ENCODE measurements around the gene KLF5. TPM values are rescaled to one million over a fixed set of nuclear protein-coding genes. Genes with fewer than 3 reads are reported as not detected.

KLF5 gene
- polyA plus RNA-seq, 4 donors: 27.5 to 43.7 (median 36.3) TPM

DNA sequence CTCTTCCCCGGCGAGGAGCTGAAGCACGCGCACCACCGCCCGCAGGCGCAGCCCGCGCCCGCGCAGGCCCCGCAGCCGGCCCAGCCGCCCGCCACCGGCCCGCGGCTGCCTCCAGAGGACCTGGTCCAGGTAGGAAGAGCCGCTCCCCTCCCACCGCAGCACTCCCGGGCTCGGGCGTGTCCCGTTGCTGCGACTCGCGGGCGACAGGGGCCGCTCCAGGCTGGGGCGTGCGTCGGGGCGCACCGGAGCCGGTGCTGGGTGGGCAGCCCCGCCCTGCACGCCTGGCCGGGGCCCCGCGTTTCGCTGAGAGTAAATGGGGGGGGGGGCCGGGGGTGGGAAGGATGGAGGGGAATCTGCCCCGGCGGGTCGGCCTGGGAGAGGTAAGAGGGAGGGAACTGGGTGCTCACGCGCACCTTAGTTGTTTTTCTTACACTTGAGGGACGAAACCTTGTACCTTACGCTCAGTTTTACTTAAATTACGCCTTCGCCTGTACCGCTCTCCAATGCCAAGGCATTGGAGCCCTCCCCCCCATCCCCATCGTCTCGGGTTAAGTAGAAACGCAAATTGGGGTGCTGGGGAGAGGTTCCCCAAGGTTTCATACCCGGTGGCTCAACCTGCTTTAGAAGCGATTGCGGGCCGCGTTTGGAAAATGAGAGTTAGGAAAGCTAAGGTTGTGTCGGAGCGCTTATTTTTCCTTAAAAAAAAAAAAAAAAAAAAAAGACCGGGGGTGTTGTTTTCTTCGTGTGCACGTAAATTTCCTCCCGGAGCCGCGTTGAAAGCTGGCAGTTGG, 850 bp downstream of the KLF5 start:
- DNase-seq (ENCODE audit: low read depth in 4 of 4, low spot score in 3 of 4): peak in 2 of 4 donors; percentile 30 to 56

DNA sequence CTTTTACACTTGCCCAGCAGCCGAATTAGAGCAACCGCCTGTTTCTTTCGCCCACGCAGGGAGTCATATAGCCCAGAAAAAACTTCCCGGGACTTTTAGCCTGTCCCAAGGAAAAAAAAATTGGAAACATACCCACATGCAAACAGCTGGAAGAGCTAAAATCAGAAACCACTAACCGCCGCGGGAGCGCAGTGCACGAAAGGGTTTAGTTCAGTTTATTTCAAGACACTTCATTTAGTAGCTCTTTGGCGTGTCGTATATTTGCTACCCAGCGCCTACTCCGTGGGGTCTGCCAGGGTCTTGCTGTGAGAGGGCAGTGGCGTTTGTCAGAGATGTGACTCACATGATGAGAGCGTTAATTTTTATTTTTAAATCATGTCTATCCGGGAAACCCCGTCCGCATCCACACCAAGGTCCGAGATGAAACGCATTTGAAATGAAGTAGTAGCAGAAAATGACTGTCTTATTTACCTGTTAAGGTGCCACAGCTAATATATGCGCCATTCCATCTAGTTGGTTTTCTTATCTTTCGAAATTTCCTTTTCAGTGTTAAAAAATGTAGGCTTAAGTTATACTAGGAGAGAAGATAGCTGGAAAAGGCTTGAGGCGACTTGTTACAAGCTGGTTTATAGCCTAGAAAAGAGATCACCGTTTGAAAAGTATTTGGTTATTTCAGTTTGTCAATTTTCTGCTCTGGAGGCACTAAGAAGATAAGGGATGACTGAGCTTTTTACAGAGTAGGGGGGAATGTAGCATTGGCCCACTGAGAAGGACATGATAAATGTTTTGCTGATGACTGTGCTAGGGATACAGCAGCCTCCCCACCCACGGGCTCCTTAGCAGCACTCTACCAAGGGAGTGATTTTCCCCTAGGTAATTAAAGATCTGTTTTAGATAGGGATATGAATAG, 1.7 kb downstream of the KLF5 start:
- peak in 2 of 4 donors; percentile 30 to 44 for DNase-seq (ENCODE audit: low read depth in 4 of 4, low spot score in 3 of 4)

DNA sequence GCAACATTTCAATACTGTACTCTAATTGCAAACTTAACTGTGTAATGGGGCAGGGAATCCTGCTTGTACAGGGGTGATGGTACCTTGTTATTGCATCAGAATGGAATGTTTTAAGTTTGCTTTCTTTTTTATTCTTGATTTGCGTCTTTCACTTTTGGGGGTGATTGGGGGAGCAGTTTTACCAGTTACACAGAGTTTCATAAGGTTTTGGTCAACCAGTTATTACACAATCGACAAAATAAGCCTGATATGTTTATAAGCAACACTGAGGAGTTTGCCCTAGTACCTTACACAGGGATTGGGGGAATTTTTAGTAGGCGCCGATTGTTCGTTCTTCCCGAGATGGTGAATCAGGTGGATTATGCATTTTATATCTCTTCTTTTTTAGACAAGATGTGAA, 2.7 kb downstream of the KLF5 start:
- no peak for DNase-seq (ENCODE audit: low read depth in 4 of 4, low spot score in 3 of 4)

DNA sequence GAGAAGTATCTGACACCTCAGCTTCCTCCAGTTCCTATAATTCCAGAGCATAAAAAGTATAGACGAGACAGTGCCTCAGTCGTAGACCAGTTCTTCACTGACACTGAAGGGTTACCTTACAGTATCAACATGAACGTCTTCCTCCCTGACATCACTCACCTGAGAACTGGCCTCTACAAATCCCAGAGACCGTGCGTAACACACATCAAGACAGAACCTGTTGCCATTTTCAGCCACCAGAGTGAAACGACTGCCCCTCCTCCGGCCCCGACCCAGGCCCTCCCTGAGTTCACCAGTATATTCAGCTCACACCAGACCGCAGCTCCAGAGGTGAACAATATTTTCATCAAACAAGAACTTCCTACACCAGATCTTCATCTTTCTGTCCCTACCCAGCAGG, 3.1 kb downstream of the KLF5 start:
- DNase-seq (ENCODE audit: low read depth in 4 of 4, low spot score in 3 of 4): no peak

DNA sequence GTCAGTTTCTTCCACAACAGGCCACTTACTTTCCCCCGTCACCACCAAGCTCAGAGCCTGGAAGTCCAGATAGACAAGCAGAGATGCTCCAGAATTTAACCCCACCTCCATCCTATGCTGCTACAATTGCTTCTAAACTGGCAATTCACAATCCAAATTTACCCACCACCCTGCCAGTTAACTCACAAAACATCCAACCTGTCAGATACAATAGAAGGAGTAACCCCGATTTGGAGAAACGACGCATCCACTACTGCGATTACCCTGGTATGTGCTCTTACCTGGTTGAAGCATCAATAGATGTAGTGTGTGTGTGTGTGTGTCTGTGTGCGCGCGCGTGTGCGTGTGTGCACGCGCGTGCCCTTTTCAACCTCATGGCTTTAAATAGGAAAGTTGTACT, 3.7 kb downstream of the KLF5 start:
- DNase-seq (ENCODE audit: low read depth in 4 of 4, low spot score in 3 of 4): no peak

DNA sequence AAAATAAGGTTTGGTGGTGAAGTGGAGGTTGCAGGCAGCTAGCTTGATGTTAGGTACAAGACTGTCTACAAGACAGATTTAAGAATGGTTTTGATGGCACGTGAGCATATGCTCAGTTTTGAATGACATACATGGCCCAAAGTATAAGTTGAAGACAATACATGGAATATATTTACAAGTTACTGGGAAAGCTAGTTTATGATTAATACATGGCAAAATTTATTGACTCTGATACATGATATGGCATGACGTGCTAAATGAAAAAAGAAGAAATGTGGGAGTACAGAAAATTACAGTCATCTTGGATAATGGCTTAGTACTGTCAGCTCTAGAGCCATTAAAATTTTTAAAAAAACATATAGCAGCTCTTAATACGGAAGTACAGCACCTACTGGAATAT, 4.4 kb downstream of the KLF5 start:
- no peak for DNase-seq (ENCODE audit: low read depth in 4 of 4, low spot score in 3 of 4)

DNA sequence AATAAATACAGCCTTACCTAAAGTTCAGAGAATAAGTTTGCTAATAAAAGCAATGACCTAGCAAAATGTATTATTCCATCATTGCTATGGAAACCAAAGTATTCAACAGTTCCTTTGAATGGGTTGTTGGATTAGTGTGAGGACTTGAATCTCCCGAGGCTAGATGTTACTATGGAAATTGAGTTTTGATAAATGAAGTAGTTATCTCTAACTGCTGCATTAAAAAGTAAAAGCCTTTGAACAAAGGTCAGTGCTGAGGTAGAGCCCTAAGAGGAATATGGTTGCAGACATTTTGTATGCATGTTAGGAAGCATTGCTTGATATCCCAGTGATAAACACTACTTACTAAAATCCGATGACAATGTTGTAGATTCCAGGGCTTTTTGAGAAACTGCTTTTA, 6.2 kb downstream of the KLF5 start:
- DNase-seq (ENCODE audit: low read depth in 4 of 4, low spot score in 3 of 4): no peak

DNA sequence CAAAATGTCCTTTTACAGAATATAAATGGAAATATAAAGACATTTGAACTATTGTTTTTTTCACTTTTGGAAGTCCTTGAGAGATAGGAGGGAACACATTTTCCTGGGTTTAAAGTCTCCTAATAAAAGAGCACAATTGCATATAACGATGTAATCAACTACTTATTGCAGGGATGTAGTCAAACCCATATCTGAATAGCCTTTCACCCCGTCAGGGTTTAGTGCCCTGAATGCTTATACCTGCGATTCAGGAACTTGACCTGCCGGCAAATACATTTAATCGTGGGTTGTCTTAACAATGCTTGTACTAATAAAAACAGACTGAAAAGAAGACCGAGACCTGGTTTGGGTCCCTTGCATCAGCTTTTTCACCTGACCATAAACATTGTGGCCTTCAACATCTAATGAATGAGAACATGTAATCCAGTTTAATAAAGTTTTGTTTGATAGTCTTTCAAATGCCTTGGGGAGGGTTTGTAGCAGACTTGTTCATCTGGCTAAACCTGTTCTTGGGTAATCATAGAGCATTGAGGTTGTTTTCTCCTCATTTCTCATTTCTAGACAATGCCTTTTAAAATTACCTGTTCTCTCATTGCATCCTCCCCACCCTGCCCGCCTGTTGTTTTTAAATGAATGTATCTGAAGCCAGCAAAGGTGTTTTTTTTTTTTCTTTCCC, 7.0 kb downstream of the KLF5 start:
- DNase-seq (ENCODE audit: low read depth in 4 of 4, low spot score in 3 of 4): no peak

DNA sequence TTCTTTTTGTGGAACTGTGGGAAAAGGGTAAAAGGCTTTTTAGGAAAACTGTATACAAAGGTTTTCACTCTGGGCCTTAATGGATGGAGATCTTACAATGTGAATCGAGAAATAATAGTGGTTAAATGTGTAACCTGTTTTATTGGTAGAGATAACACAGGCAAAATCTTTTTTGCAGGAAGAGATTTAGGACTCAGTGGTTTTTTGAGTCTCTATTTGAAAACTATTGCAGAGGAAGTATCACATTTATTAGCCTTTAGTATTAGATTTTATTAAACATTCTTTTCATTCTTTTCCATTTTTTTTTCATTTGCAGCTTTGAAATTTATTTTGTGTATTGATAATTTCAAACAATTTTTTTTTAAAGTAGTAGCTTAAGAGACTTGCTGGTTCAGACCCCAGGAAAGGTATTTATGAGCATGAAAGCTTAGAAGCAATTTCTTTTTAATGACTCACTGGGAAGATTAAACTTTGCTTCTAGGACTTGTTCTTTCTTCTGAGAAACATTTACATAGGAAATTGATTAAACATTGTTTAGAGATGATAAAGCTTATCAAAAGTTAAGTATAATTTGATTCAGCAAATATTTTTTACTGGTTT, 10.5 kb downstream of the KLF5 start:
- DNase-seq (ENCODE audit: low read depth in 4 of 4, low spot score in 3 of 4): no peak

DNA sequence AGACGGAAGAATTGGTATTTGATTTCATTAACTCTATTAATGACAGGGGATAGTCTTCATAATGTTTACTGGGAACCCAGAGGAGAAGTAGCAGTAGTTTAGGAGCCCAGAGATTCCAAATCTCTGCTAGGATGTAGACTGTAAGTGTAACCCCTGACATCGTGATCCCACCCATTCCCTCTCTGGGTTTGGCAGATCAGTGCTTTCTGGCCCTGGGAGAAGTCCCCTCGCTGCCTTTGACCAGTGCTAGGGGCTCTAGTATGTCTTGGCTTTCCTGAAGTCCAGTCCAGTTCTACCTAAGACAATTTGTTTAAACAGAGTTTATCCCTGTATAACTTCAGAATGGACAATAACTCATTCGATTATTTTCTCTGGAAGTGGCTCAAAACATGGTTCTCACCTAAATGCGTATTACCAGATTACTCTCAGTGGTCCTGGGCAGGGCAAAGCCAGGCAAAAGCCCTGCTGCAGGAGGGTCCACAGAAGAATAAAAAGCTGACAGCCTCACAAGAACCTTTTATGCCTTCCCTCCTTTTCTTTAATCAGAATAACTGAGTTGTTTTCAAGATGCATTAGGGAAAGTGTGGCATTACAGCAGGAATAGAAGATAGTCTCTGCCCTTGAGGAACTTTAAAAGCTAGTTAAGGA, 11.8 kb downstream of the KLF5 start:
- DNase-seq (ENCODE audit: low read depth in 4 of 4, low spot score in 3 of 4): no peak

DNA sequence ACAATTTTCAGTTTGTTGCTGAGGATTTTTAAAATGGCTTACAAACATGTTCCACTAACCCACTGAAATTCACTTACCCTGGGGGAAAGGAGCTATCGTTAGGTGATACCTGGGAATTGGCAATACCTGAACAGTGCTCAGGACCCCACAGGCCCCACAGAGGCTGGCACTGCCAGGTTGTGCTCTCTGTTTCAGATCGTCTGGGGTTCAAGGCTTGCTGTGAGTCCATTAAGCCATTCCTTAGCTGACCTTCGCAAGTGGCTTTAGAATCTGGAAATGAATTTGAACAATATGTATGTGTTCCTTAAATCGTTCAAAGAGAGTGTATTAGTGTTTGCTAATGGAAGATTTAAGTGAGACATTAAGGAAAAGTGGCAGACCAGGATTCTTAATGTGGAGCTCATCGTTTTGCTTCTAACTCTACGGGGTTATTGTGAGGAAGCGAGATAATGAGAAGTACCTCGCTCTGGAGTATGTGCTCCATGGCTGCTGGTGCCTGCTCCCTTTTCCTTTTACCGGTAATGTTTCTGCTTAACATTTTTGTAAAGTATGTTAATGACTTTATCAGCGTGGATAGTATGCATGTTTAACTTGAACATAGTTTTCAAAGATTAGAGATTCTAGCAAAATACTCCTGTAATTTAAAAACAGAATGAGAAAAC, 13.6 kb downstream of the KLF5 start:
- no peak for DNase-seq (ENCODE audit: low read depth in 4 of 4, low spot score in 3 of 4)

DNA sequence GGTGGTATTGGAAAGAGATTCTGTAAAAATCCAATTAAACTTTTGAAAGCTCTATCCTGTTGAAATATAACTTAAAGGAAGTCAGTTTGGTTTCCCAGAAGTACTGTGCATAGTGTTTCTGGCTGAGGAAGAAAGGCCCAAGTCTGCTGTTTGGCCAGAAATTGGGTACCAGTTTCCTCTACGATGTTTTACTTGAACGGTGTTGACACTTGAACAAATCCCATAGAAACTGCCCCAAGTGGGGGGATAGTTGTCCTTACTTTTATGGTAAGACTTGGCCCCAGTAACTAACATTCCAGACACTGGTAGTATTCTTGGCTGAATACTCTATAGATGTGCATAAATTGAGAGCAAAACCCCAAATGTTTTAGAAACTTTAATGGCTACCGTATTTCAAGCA, 14.2 kb downstream of the KLF5 start:
- no peak for DNase-seq (ENCODE audit: low read depth in 4 of 4, low spot score in 3 of 4)

DNA sequence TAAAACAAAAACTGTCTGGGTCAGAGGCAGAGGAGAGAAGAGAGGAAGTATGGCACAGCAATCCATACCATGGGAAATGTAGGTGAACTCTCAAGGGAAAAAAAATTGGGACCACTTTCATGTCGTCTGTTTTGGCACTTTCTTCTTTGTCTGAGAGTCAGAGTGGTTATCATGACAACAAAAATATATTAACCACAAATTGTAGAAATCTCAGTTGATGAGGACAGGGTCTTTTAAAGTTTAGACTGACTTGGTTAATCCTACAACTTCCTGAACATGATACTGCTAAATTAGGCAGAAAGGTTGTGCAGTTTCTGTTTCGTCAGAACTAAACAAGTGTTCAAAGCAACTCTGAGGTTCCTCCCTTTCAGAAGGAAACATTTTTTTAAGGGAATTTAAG, 15.2 kb downstream of the KLF5 start:
- no peak for DNase-seq (ENCODE audit: low read depth in 4 of 4, low spot score in 3 of 4)

DNA sequence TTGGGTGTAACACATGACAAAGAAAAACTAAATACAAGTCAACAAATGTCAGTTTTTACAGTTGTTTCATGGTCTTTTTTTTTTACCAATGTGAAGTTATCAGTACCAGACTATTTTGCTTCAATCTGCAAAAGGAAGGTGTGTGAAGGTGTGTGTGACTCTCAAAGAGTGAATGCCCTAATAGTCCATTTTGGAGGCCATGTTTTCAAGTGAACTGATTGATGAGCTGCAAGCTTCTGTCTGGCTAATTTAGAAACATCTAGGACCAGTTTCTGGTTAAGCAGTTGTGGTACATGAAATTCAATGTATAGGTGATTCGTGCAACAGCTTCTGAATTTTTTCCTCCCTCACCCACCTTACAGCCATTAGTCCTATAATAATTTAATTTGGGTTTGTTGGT, 16.1 kb downstream of the KLF5 start:
- DNase-seq (ENCODE audit: low read depth in 4 of 4, low spot score in 3 of 4): no peak

DNA sequence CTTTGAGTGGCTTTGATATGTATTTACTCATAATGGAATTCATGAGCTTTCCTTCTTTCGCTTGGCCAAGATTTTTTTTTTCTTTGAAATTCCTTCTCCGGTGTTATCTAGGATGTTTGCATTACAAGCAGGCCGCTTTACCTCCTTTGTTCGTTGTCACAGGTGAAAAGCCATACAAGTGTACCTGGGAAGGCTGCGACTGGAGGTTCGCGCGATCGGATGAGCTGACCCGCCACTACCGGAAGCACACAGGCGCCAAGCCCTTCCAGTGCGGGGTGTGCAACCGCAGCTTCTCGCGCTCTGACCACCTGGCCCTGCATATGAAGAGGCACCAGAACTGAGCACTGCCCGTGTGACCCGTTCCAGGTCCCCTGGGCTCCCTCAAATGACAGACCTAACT, 16.7 kb downstream of the KLF5 start:
- DNase-seq (ENCODE audit: low read depth in 4 of 4, low spot score in 3 of 4): no peak

DNA sequence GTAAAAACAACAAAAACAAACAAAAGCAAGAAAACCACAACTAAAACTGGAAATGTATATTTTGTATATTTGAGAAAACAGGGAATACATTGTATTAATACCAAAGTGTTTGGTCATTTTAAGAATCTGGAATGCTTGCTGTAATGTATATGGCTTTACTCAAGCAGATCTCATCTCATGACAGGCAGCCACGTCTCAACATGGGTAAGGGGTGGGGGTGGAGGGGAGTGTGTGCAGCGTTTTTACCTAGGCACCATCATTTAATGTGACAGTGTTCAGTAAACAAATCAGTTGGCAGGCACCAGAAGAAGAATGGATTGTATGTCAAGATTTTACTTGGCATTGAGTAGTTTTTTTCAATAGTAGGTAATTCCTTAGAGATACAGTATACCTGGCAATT, 17.1 kb downstream of the KLF5 start:
- no peak for DNase-seq (ENCODE audit: low read depth in 4 of 4, low spot score in 3 of 4)

DNA sequence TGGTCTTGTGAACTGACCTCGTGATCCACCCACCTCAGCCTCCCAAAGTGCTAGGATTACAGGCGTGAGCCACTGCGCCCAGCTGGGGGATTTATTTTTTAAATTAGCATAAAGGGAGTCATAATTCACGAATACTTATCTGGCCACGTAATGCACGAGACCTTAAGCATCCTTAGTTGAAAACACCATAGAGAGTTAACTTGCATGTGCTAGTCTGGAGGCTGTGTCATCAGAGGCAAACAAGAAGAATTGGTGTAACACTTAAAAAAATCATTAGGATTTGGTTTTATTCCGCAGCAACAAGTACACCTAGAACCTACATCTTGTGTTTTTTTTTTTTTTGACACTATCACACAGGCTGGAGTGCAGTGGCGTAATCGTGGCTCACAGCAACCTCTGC, 19.1 kb downstream of the KLF5 start:
- DNase-seq (ENCODE audit: low read depth in 4 of 4, low spot score in 3 of 4): no peak

DNA sequence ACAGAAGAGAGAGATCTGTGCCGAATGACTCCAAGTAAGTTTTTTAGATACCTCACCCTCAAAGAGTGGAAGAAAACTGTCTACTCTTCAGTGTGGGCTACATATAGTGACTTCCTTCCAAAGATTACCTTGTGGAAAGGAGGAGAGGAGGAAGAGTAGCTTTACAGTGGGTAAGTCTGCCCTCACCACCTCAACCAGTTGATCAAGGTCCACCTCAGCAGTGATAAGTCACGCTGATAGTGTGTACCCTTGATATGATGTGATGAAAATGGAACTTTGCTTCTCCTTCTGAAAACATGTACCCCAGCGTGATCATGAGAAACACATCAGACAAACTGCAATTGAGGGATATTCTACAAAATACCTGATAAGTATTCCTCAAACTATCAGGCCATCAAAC, 20.6 kb downstream of the KLF5 start:
- no peak for DNase-seq (ENCODE audit: low read depth in 4 of 4, low spot score in 3 of 4)

DNA sequence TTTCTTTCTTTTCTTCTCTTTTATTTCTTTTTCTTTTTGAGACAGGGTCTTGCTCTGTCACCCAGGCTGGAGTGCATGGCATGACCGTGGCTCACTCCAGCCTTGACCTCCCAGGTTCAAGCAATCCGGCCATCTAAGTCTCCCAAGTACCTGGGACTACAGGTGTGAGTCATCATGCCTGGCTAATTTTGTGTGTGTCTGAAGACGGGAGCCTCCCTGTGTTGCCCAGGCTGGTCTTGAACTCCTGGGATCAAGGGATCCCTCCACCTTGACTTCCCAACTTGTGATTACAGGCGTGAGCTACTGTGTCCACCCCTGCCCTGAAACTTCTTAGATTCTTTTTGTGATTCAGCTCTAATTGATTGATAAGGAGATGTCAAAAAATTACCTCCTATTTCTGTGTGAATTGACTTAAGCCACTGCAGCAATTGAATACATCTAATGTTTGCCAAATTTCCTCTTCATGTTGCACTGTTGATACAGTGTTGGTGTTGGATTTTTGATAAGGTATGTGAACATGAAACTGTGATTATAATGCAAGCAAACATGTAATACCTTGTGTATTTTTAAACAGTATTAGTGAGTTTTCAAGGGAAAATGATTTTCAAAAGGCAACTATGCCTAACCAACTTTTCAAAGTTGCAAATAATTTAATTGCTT, 22.6 kb downstream of the KLF5 start:
- DNase-seq (ENCODE audit: low read depth in 4 of 4, low spot score in 3 of 4): no peak

All from right renal pelvis (tissue), 4 donors.